Fibroblast of lung (primary cell): ENCODE results near the gene XPC.

Experiments
- CTCF ChIP-seq, 2 donors: IDR thresholded peaks in 1 of 2; conservative IDR thresholded peaks in 1 of 2; 1 replicate in 1 of 2; 2 replicates in 1 of 2; pipeline ENCODE4 v1.5.1; 2011 to 2012; ENCODE audit warnings: low read length in 2 of 2, control low read depth in 1 of 2, inconsistent platforms in 1 of 2, low read depth in 1 of 2, mild to moderate bottlenecking in 1 of 2
- EZH2 ChIP-seq: IDR thresholded peaks from 2 replicates; pipeline ENCODE4 v1.5.1; 2012; ENCODE audit warnings: low read length, control low read depth, mild to moderate bottlenecking; ENCODE audit errors: missing control alignments

DNA sequence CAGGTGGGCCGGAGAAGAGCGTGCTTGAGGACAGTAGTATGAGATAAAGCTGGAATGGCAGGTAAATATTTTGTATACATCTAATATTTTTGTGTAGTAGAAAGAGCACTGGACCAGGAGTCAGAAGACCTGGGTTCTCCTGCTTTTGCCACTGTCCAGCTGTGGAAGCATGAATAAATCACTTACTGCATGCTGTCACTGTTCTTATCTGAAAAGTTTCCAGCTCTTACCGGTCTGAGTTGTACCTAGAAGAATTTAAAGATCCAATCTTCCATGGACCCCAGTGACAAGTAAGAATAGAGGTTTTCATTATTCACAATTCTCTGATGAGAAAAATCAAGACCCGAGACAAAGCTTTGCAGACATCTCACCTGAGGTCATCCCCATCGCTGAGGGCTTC lies 5.9 kb downstream of the XPC start:
- TF ChIP-seq CTCF (conservative IDR thresholded peaks at IDR 0.05 in 1 of 2, IDR thresholded peaks at IDR 0.05 in 1 of 2; ENCODE audit: low read depth in 1 of 2, low read length in 2 of 2) (no peak), EZH2 (no peak)
